ENCODE results near the gene TMEM63C.

Gene TMEM63C

GRCh38 chr14:77268989-77269600 lies 87.5 kb downstream of the TMEM63C start:
- Histone ChIP-seq H3K36me3 (no peaks in the 10 kb centered on the region), H3K4me1 (ENCODE audit: control insufficient read depth in 1 of 2, insufficient read depth in 1 of 2, low read depth in 1 of 2, low read length in 1 of 2) (no peaks in the 10 kb centered on the region), H3K27me3 (peaks cover 65% of the 10 kb centered on the region), H3K4me3 (ENCODE audit: low read depth in 1 of 2, low read length in 1 of 2) (no peak overlapping the region), H3K27ac (no peak overlapping the region), H3K9me3 (no peaks in the 10 kb centered on the region)
- no peak for TF ChIP-seq CTCF (IDR thresholded peaks at IDR 0.05)

GRCh38 chr14:77270361-77271112 lies 88.9 kb downstream of the TMEM63C start:
- no peak for TF ChIP-seq CTCF (IDR thresholded peaks at IDR 0.05)
- no peak overlapping the region for H3K4me3 ChIP-seq (ENCODE audit: low read depth in 1 of 2, low read length in 1 of 2)
- no peak overlapping the region for H3K27ac ChIP-seq
- peaks cover 65% of the 10 kb centered on the region for H3K27me3 ChIP-seq
- no peaks in the 10 kb centered on the region for H3K36me3 ChIP-seq
- no peaks in the 10 kb centered on the region for H3K9me3 ChIP-seq
- peaks cover 2 to 4% of the 10 kb centered on the region in 2 experiments for H3K4me1 ChIP-seq (ENCODE audit: control insufficient read depth in 1 of 2, insufficient read depth in 1 of 2, low read depth in 1 of 2, low read length in 1 of 2)

GRCh38 chr14:77271113-77271710 lies 89.6 kb downstream of the TMEM63C start, which contains the start of gene NGB:
NGB (minus strand) TSS chr14:77271206; CDS start chr14:77270937, 269 bp downstream.
- H3K27ac ChIP-seq, result no peak within 1 kb of the TSS
- H3K9me3 ChIP-seq, result no peaks in the 10 kb centered on the region
- no peak within 1 kb of the TSS for H3K4me3 ChIP-seq (ENCODE audit: low read depth in 1 of 2, low read length in 1 of 2)

GRCh38 chr14:77272261-77272660 lies 90.7 kb downstream of the TMEM63C start:
- Histone ChIP-seq H3K27me3 (peaks cover 57% of the 10 kb centered on the region), H3K4me3 (ENCODE audit: low read depth in 1 of 2, low read length in 1 of 2) (no peak overlapping the region), H3K36me3 (no peaks in the 10 kb centered on the region), H3K9me3 (no peaks in the 10 kb centered on the region), H3K4me1 (ENCODE audit: control insufficient read depth in 1 of 2, insufficient read depth in 1 of 2, low read depth in 1 of 2, low read length in 1 of 2) (peaks cover 4 to 15% of the 10 kb centered on the region in 2 experiments), H3K27ac (no peak overlapping the region)
- TF ChIP-seq CTCF (IDR thresholded peaks at IDR 0.05), result no peak

More at GRCh38 chr14:77271113-77271710, 89.6 kb downstream of the TMEM63C start, which contains the start of gene NGB:
- Histone ChIP-seq H3K4me1 (ENCODE audit: control insufficient read depth in 1 of 2, insufficient read depth in 1 of 2, low read depth in 1 of 2, low read length in 1 of 2) (peaks cover 4 to 11% of the 10 kb centered on the region in 2 experiments), H3K36me3 (no peaks in the 10 kb centered on the region), H3K27me3 (peaks cover 65% of the 10 kb centered on the region)
- no peak for TF ChIP-seq CTCF (IDR thresholded peaks at IDR 0.05)

GRCh38 chr14:77273796-77274195 lies 92.2 kb downstream of the TMEM63C start:
- TF ChIP-seq CTCF (IDR thresholded peaks at IDR 0.05), result no peak
- Histone ChIP-seq H3K36me3 (no peaks in the 10 kb centered on the region), H3K4me3 (ENCODE audit: low read depth in 1 of 2, low read length in 1 of 2) (no peak overlapping the region), H3K9me3 (no peaks in the 10 kb centered on the region), H3K27ac (no peak overlapping the region), H3K27me3 (peaks cover 42% of the 10 kb centered on the region), H3K4me1 (ENCODE audit: control insufficient read depth in 1 of 2, insufficient read depth in 1 of 2, low read depth in 1 of 2, low read length in 1 of 2) (peaks cover 4 to 15% of the 10 kb centered on the region in 2 experiments)
